SHP77 treated with DMSO at 0.1 percent for 48 hours (cell line): ENCODE data around the gene USP17L17.
"Not testable (repeated sequence)": the region's sequence is repeated elsewhere in the genome, so short reads cannot be mapped to it uniquely, and the experiment has no call there.

Experiments
- DNase-seq: peaks from one replicate; lab custom pipeline; 2025; lab: John Stamatoyannopoulos, UW

USP17L17 gene, protein sequence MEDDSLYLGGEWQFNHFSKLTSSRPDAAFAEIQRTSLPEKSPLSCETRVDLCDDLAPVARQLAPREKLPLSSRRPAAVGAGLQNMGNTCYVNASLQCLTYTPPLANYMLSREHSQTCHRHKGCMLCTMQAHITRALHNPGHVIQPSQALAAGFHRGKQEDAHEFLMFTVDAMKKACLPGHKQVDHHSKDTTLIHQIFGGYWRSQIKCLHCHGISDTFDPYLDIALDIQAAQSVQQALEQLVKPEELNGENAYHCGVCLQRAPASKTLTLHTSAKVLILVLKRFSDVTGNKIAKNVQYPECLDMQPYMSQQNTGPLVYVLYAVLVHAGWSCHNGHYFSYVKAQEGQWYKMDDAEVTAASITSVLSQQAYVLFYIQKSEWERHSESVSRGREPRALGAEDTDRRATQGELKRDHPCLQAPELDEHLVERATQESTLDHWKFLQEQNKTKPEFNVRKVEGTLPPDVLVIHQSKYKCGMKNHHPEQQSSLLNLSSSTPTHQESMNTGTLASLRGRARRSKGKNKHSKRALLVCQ

DNA sequence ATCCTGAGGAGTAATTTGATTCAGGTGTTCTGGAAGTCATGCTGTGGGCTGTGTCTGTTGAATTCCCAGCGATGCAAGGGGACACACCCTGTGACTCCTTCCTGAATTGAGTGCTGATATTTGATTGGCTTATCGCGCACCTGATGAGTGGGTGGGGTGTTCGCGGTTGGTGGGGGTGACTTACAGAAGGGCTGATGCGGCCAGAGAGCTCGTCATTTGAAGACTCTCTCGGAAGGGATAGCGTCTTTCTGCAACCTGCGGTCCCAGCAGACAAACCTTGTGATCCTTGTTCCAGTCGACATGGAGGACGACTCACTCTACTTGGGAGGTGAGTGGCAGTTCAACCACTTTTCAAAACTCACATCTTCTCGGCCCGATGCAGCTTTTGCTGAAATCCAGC, at the start of gene USP17L17:
TSS of gene USP17L17 (plus strand) at position 301 of the 400 bp plus-strand sequence. CDS start at position 301, 0 bp downstream.
- DNase-seq: not testable (repeated sequence)

DNA sequence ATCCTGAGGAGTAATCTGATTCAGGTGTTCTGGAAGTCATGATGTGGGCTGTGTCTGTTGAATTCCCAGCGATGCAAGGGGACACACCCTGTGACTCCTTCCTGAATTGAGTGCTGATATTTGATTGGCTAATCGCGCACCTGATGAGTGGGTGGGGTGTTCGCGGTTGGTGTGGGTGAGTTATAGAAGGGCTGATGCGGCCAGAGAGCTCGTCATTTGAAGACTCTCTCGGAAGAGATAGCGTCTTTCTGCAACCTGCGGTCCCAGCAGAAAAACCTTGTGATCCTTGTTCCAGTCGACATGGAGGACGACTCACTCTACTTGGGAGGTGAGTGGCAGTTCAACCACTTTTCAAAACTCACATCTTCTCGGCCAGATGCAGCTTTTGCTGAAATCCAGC, 33.3 kb upstream of the USP17L17 start, which contains the start of gene USP17L10:
TSS of gene USP17L10 (plus strand) at position 301 of the 400 bp plus-strand sequence. CDS start at position 301, 0 bp downstream.
- DNase-seq: not testable (repeated sequence)

DNA sequence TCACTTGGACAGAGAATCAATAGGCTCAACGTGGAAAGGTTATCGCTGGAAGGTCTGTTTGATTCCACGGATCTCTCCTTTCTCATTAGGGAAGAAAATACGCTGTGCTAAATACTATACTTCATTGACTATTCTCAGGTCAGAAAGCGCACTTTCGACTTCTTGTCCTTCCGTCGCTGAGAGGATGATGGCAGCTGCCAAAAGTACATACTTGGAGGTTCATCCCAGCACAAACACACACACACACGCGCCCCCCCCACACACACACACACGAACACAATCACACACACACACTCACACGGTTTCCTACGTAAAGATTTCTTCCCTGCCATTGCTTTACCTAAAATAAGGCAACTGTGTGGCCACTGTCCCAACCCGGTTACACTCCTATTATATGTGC, 29.0 kb upstream of the USP17L17 start:
- DNase-seq: not testable (repeated sequence)

DNA sequence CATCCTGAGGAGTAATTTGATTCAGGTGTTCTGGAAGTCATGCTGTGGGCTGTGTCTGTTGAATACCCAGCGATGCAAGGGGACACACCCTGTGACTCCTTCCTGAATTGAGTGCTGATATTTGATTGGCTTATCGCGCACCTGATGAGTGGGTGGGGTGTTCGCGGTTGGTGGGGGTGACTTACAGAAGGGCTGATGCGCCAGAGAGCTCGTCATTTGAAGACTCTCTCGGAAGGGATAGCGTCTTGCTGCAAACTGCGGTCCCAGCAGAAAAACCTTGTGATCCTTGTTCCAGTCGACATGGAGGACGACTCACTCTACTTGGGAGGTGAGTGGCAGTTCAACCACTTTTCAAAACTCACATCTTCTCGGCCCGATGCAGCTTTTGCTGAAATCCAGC, 28.6 kb upstream of the USP17L17 start, which contains the start of gene USP17L11:
TSS of gene USP17L11 (plus strand) at position 301 of the 400 bp plus-strand sequence. CDS start at position 301, 0 bp downstream.
- not testable (repeated sequence) for DNase-seq

DNA sequence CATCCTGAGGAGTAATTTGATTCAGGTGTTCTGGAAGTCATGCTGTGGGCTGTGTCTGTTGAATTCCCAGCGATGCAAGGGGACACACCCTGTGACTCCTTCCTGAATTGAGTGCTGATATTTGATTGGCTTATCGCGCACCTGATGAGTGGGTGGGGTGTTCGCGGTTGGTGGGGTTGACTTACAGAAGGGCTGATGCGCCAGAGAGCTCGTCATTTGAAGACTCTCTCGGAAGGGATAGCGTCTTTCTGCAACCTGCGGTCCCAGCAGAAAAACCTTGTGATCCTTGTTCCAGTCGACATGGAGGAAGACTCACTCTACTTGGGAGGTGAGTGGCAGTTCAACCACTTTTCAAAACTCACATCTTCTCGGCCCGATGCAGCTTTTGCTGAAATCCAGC, 23.8 kb upstream of the USP17L17 start, which contains the start of gene USP17L12:
TSS of gene USP17L12 (plus strand) at position 301 of the 400 bp plus-strand sequence. CDS start at position 301, 0 bp downstream.
- not testable (repeated sequence) for DNase-seq

DNA sequence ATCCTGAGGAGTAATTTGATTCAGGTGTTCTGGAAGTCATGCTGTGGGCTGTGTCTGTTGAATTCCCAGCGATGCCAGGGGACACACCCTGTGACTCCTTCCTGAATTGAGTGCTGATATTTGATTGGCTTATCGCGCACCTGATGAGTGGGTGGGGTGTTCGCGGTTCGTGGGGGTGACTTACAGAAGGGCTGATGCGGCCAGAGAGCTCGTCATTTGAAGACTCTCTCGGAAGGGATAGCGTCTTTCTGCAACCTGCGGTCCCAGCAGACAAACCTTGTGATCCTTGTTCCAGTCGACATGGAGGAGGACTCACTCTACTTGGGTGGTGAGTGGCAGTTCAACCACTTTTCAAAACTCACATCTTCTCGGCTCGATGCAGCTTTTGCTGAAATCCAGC, 19.1 kb upstream of the USP17L17 start, which contains the start of gene USP17L13:
TSS of gene USP17L13 (plus strand) at position 301 of the 400 bp plus-strand sequence. CDS start at position 301, 0 bp downstream.
- not testable (repeated sequence) for DNase-seq

DNA sequence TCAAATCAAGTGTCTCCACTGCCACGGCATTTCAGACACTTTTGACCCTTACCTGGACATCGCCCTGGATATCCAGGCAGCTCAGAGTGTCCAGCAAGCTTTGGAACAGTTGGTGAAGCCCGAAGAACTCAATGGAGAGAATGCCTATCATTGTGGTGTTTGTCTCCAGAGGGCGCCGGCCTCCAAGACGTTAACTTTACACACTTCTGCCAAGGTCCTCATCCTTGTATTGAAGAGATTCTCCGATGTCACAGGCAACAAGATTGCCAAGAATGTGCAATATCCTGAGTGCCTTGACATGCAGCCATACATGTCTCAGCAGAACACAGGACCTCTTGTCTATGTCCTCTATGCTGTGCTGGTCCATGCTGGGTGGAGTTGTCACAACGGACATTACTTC, 13.4 kb upstream of the USP17L17 start:
- DNase-seq: not testable (repeated sequence)

DNA sequence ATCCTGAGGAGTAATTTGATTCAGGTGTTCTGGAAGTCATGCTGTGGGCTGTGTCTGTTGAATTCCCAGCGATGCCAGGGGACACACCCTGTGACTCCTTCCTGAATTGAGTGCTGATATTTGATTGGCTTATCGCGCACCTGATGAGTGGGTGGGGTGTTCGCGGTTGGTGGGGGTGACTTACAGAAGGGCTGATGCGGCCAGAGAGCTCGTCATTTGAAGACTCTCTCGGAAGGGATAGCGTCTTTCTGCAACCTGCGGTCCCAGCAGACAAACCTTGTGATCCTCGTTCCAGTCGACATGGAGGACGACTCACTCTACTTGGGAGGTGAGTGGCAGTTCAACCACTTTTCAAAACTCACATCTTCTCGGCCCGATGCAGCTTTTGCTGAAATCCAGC, 9.6 kb upstream of the USP17L17 start, which contains the start of gene USP17L15:
TSS of gene USP17L15 (plus strand) at position 301 of the 400 bp plus-strand sequence. CDS start at position 301, 0 bp downstream.
- not testable (repeated sequence) for DNase-seq

DNA sequence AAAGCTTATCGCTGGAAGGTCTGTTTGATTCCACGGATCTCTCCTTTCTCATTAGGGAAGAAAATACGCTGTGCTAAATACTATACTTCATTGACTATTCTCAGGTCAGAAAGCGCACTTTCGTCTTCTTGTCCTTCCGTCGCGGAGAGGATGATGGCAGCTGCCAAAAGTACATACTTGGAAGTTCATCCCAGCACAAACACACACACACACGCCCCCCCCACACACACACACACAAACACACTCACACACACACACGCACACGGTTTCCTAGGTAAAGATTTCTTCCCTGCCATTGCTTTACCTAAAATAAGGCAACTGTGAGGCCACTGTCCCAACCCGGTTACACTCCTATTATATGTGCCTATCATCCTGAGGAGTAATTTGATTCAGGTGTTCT, 5.2 kb upstream of the USP17L17 start:
- not testable (repeated sequence) for DNase-seq

DNA sequence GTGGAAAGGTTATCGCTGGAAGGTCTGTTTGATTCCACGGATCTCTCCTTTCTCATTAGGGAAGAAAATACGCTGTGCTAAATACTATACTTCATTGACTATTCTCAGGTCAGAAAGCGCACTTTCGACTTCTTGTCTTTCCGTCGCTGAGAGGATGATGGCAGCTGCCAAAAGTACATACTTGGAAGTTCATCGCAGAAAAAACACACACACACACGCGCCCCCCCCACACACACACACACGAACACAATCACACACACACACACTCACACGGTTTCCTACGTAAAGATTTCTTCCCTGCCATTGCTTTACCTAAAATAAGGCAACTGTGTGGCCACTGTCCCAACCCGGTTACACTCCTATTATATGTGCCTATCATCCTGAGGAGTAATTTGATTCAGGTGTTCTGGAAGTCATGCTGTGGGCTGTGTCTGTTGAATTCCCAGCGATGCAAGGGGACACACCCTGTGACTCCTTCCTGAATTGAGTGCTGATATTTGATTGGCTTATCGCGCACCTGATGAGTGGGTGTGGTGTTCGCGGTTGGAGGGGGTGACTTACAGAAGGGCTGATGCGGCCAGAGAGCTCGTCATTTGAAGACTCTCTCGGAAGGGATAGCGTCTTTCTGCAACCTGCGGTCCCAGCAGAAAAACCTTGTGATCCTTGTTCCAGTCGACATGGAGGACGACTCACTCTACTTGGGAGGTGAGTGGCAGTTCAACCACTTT, 4.4 kb downstream of the USP17L17 start, which contains the start of gene USP17L18:
TSS of gene USP17L18 (plus strand) at position 678 of the 728 bp plus-strand sequence. CDS start at position 678, 0 bp downstream.
- not testable (repeated sequence) for DNase-seq

DNA sequence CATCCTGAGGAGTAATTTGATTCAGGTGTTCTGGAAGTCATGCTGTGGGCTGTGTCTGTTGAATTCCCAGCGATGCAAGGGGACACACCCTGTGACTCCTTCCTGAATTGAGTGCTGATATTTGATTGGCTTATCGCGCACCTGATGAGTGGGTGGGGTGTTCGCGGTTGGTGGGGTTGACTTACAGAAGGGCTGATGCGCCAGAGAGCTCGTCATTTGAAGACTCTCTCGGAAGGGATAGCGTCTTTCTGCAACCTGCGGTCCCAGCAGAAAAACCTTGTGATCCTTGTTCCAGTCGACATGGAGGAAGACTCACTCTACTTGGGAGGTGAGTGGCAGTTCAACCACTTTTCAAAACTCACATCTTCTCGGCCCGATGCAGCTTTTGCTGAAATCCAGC, 9.4 kb downstream of the USP17L17 start, which contains the start of gene USP17L19:
TSS of gene USP17L19 (plus strand) at position 301 of the 400 bp plus-strand sequence. CDS start at position 301, 0 bp downstream.
- DNase-seq: not testable (repeated sequence)

DNA sequence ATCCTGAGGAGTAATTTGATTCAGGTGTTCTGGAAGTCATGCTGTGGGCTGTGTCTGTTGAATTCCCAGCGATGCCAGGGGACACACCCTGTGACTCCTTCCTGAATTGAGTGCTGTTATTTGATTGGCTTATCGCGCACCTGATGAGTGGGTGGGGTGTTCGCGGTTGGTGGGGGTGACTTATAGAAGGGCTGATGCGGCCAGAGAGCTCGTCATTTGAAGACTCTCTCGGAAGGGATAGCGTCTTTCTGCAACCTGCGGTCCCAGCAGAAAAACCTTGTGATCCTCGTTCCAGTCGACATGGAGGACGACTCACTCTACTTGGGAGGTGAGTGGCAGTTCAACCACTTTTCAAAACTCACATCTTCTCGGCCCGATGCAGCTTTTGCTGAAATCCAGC, 14.1 kb downstream of the USP17L17 start, which contains the start of gene USP17L20:
TSS of gene USP17L20 (plus strand) at position 301 of the 400 bp plus-strand sequence. CDS start at position 301, 0 bp downstream.
- DNase-seq: not testable (repeated sequence)

DNA sequence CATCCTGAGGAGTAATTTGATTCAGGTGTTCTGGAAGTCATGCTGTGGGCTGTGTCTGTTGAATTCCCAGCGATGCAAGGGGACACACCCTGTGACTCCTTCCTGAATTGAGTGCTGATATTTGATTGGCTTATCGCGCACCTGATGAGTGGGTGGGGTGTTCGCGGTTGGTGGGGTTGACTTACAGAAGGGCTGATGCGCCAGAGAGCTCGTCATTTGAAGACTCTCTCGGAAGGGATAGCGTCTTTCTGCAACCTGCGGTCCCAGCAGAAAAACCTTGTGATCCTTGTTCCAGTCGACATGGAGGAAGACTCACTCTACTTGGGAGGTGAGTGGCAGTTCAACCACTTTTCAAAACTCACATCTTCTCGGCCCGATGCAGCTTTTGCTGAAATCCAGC, 18.9 kb downstream of the USP17L17 start, which contains the start of gene USP17L21:
TSS of gene USP17L21 (plus strand) at position 301 of the 400 bp plus-strand sequence. CDS start at position 301, 0 bp downstream.
- DNase-seq: not testable (repeated sequence)

DNA sequence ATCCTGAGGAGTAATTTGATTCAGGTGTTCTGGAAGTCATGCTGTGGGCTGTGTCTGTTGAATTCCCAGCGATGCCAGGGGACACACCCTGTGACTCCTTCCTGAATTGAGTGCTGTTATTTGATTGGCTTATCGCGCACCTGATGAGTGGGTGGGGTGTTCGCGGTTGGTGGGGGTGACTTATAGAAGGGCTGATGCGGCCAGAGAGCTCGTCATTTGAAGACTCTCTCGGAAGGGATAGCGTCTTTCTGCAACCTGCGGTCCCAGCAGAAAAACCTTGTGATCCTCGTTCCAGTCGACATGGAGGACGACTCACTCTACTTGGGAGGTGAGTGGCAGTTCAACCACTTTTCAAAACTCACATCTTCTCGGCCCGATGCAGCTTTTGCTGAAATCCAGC, 23.6 kb downstream of the USP17L17 start, which contains the start of gene USP17L22:
TSS of gene USP17L22 (plus strand) at position 301 of the 400 bp plus-strand sequence. CDS start at position 301, 0 bp downstream.
- not testable (repeated sequence) for DNase-seq

DNA sequence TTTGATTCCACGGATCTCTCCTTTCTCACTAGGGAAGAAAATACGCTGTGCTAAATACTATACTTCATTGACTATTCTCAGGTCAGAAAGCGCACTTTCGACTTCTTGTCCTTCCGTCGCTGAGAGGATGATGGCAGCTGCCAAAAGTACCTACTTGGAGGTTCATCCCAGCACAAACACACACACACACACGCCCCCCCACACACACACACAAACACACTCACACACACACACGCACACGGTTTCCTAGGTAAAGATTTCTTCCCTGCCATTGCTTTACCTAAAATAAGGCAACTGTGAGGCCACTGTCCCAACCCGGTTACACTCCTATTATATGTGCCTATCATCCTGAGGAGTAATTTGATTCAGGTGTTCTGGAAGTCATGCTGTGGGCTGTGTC, 28.0 kb downstream of the USP17L17 start:
- DNase-seq: not testable (repeated sequence)
